Vagina (tissue), 2 donors: ENCODE results near the gene CLIC5. TPM values are rescaled to one million over a fixed set of nuclear protein-coding genes. Genes with fewer than 3 reads are reported as not detected.

Source experiments
- DNase-seq, 2 donors: peaks; one replicate each; pipeline ENCODE4 v3.0.0-alpha.2; 2017; ENCODE audit errors: extremely low spot score in 2 of 2
- H3K27ac ChIP-seq: fragments of 200-600 bp; sonication (generic); one replicate; pipeline ENCODE4 v1.5.1; 2019
- H3K27me3 ChIP-seq: fragments of 200-600 bp; sonication (generic); one replicate; pipeline ENCODE4 v1.5.1; 2019
- H3K36me3 ChIP-seq, 2 donors: fragments of 200-600 bp; sonication (generic); one replicate each; pipeline ENCODE4 v1.5.1; 2017 to 2019
- H3K4me1 ChIP-seq: fragments of 200-600 bp; sonication (generic); one replicate; pipeline ENCODE4 v1.5.1; 2019
- H3K4me3 ChIP-seq, 2 donors: fragments of 200-600 bp; sonication (generic); 1 replicate in 1 of 2; 2 replicates in 1 of 2; pipeline ENCODE4 v1.5.1; 2016 to 2019
- H3K9me3 ChIP-seq: fragments of 200-600 bp; sonication (generic); one replicate; pipeline ENCODE4 v1.5.1; 2019
- POLR2A ChIP-seq, 2 donors: fragments of 450-650 bp; IDR thresholded peaks; one replicate each; pipeline ENCODE4 v1.6.1; 2017; ENCODE audit warnings: antibody characterized with exemption in 2 of 2, mild to moderate bottlenecking in 2 of 2, moderate library complexity in 2 of 2
- POLR2AphosphoS5 ChIP-seq, 2 donors: sonication (generic); formaldehyde crosslinking; IDR thresholded peaks; one replicate each; pipeline ENCODE4 v1.9.0; 2017; ENCODE audit warnings: antibody characterized with exemption in 2 of 2, mild to moderate bottlenecking in 2 of 2, low read depth in 1 of 2; ENCODE audit not compliant: insufficient read depth in 1 of 2
- intact Hi-C: fragments of 100-400 bp; cut with DNase I; formaldehyde crosslinking; loops from one replicate; pipeline ENCODE4 v1.15.1; 2023
- total RNA-seq: library from RNA; depleted of rRNA; stranded (reverse); fragments of >200 nt; gene quantifications from one replicate; pipeline ENCODE4 v1.2.3, GENCODE V29; 2016
- TF ChIP-seq, protein P1 (sequence below), 3 experiments: fragments of 450-650 bp in 2 of 3; fragments of 200-600 bp in 1 of 3; sonication (generic) in 1 of 3; IDR thresholded peaks; one replicate each; pipeline ENCODE4 v1.5.1; 2017 to 2019; ENCODE audit warnings: antibody characterized with exemption in 3 of 3, mild to moderate bottlenecking in 2 of 3, moderate library complexity in 2 of 3

Gene CLIC5
- total RNA-seq, 1 donor from 2014 or later: 3.4 TPM

DNA sequence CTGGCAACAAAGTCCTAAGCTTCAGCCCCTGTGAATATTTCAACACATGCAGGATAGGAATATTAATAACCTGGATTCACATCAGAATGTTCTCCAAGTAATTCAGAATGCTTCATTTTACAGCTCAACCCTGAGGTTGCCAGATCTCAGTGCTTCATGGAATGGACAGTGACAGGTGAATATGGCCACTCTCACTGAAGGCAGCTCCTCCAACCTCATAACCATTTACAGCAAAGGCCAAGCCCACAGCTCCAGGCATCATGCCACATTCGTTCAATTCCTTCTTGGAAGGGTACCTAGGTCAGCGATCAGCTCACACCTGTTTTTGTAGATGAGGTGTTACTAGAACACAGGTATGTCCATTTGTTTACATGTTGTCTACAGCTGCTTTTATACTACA is 17.1 kb downstream of the CLIC5 start:
- H3K27ac ChIP-seq: no peak overlapping the region
- H3K27me3 ChIP-seq: no peaks in the 10 kb centered on the region
- H3K36me3 ChIP-seq: no peaks in the 10 kb centered on the region
- intact Hi-C loops: no loop called here
- H3K9me3 ChIP-seq: no peaks in the 10 kb centered on the region
- H3K4me1 ChIP-seq: no peaks in the 10 kb centered on the region
- TF ChIP-seq POLR2A (IDR thresholded peaks at IDR 0.05) (no peak), POLR2AphosphoS5 (IDR thresholded peaks at IDR 0.05; ENCODE audit: insufficient read depth in 1 of 2, low read depth in 1 of 2) (no peak)
- TF ChIP-seq, protein P1, sequence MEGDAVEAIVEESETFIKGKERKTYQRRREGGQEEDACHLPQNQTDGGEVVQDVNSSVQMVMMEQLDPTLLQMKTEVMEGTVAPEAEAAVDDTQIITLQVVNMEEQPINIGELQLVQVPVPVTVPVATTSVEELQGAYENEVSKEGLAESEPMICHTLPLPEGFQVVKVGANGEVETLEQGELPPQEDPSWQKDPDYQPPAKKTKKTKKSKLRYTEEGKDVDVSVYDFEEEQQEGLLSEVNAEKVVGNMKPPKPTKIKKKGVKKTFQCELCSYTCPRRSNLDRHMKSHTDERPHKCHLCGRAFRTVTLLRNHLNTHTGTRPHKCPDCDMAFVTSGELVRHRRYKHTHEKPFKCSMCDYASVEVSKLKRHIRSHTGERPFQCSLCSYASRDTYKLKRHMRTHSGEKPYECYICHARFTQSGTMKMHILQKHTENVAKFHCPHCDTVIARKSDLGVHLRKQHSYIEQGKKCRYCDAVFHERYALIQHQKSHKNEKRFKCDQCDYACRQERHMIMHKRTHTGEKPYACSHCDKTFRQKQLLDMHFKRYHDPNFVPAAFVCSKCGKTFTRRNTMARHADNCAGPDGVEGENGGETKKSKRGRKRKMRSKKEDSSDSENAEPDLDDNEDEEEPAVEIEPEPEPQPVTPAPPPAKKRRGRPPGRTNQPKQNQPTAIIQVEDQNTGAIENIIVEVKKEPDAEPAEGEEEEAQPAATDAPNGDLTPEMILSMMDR (IDR thresholded peaks at IDR 0.05): no peak
- DNase-seq: no peak
- no peak overlapping the region for H3K4me3 ChIP-seq

DNA sequence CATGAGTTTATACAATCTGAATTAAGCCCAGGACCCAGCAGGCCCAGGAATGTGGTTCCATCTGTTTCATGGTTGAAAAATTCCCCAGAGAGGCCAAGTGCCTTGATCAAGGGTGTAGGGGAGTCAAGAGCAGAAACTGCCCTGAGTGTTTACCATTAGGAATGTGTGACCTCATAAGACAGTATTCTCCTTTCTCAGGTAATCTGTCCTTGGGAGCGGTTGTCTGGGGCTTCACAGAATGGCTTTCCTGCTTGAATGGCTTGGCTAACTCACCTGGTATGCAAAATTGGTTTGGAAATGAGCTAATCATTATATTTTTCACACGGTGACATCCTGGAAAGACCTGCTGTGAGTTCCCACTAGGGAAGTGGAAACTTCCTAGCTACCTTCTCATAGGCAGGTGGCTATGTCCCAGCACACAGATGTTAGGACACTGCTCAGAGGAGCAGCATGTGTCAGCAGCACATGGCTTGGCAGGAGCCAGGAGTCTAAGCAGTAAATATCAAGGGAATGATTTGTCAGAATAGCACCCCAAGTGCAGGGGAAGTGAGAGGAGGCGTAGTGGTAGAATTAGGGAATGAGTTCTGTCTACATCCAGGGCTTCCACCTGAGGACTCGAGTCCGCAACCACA is 17.7 kb downstream of the CLIC5 start:
- no peak overlapping the region for H3K27ac ChIP-seq
- H3K36me3 ChIP-seq: no peaks in the 10 kb centered on the region
- no peak for DNase-seq
- TF ChIP-seq, protein P1 (IDR thresholded peaks at IDR 0.05): no peak
- TF ChIP-seq POLR2AphosphoS5 (IDR thresholded peaks at IDR 0.05; ENCODE audit: insufficient read depth in 1 of 2, low read depth in 1 of 2): no peak
- TF ChIP-seq POLR2A (IDR thresholded peaks at IDR 0.05): no peak
- H3K27me3 ChIP-seq: no peaks in the 10 kb centered on the region
- no peaks in the 10 kb centered on the region for H3K9me3 ChIP-seq
- intact Hi-C loops: no loop called here
- no peaks in the 10 kb centered on the region for H3K4me1 ChIP-seq
- no peak overlapping the region for H3K4me3 ChIP-seq

DNA sequence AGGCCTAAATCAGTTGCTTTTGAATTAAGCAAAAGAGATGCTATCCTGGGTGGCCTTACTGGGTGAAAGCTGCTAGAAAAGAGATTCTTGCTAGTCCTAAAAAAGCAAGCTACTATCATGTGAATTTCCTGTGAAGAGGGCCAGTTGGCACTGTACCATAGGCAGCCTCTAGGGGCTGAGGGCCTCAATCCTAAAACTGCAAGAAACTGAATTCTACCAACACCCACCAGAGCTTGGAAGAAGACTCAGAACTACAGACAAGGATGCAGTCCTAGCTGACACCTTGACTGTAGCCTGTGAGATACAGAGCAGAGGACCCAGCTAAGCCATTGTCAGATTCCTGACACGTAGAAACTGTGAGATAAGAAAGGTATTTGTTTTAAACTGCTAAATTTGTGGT is 24.5 kb downstream of the CLIC5 start:
- Histone ChIP-seq H3K27me3 (no peaks in the 10 kb centered on the region), H3K36me3 (no peaks in the 10 kb centered on the region), H3K4me1 (no peaks in the 10 kb centered on the region), H3K4me3 (no peak overlapping the region), H3K27ac (no peak overlapping the region), H3K9me3 (no peaks in the 10 kb centered on the region)
- DNase-seq: no peak
- intact Hi-C loops: no loop called here
- TF ChIP-seq, protein P1 (IDR thresholded peaks at IDR 0.05): no peak
- TF ChIP-seq POLR2AphosphoS5 (IDR thresholded peaks at IDR 0.05; ENCODE audit: insufficient read depth in 1 of 2, low read depth in 1 of 2): no peak
- no peak for TF ChIP-seq POLR2A (IDR thresholded peaks at IDR 0.05)

DNA sequence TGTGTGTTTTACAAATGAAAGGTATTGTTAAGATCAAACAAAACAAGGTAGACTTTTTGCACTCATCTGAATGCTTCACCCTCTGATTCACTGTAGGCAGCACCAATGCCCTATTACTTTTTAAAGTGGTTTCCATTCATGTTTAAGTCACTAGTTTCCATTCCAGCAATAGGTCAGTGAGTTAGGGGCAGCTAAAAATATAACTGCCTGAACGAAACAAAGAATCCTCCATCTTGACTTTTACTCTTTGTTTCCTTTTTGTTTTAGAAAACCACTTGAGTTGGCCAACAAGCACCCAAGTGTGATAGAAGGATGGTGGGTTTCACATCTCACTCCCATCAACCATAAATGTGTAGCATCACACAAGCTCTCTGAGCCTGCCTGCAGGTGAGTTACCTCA is 25.5 kb downstream of the CLIC5 start:
- DNase-seq: no peak
- no peaks in the 10 kb centered on the region for H3K27me3 ChIP-seq
- H3K36me3 ChIP-seq: no peaks in the 10 kb centered on the region
- H3K4me3 ChIP-seq: no peak overlapping the region
- H3K27ac ChIP-seq: no peak overlapping the region
- TF ChIP-seq POLR2AphosphoS5 (IDR thresholded peaks at IDR 0.05; ENCODE audit: insufficient read depth in 1 of 2, low read depth in 1 of 2): no peak
- TF ChIP-seq, protein P1 (IDR thresholded peaks at IDR 0.05): no peak
- no peak for TF ChIP-seq POLR2A (IDR thresholded peaks at IDR 0.05)
- H3K4me1 ChIP-seq: no peaks in the 10 kb centered on the region
- intact Hi-C loops: no loop called here
- H3K9me3 ChIP-seq: no peaks in the 10 kb centered on the region

DNA sequence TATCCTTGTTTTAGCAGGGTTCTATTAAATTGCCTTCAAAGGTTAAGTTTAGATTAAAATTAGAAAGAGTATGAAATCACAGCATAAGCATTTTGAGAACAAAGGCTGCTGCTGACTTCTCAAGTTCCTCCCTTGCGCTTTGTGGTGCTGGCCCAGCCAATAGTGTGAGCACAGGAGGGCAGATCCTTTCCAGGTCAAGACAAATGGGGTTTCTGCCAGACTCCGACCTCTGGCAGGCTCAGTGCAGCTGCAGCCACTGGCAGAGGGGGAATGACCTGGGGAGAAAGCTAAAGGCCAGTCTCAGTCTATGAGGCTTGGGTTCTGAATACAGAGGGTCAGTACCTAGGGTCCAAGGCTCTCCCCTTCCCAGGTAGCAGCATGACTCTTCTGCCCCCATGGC is 27.0 kb downstream of the CLIC5 start:
- intact Hi-C loops: no loop called here
- H3K4me3 ChIP-seq: no peak overlapping the region
- no peak overlapping the region for H3K27ac ChIP-seq
- TF ChIP-seq POLR2AphosphoS5 (IDR thresholded peaks at IDR 0.05; ENCODE audit: insufficient read depth in 1 of 2, low read depth in 1 of 2) (no peak), POLR2A (IDR thresholded peaks at IDR 0.05) (no peak)
- TF ChIP-seq, protein P1 (IDR thresholded peaks at IDR 0.05): no peak
- no peaks in the 10 kb centered on the region for H3K4me1 ChIP-seq
- no peaks in the 10 kb centered on the region for H3K27me3 ChIP-seq
- no peak for DNase-seq
- H3K36me3 ChIP-seq: no peaks in the 10 kb centered on the region
- H3K9me3 ChIP-seq: no peaks in the 10 kb centered on the region
